NCI-H146 treated with DMSO at 0.1 percent for 48 hours (cell line): ENCODE measurements around the gene TRAF3.

Experiments used
- DNase-seq: peaks from one replicate; lab custom pipeline; 2025; ENCODE audit not compliant: unreplicated experiment; lab: John Stamatoyannopoulos, UW

Gene TRAF3

GRCh38 chr14:102905116-102906108 lies 128.2 kb downstream of the TRAF3 start:
- DNase-seq: no peak

GRCh38 chr14:102906616-102907302 lies 129.5 kb downstream of the TRAF3 start:
- DNase-seq: no peak

- no peak for DNase-seq
Observed at GRCh38 chr14:102907303-102907844, 130.1 kb downstream of the TRAF3 start.

- no peak for DNase-seq
Observed at GRCh38 chr14:102907980-102908730, 130.9 kb downstream of the TRAF3 start.

DNA sequence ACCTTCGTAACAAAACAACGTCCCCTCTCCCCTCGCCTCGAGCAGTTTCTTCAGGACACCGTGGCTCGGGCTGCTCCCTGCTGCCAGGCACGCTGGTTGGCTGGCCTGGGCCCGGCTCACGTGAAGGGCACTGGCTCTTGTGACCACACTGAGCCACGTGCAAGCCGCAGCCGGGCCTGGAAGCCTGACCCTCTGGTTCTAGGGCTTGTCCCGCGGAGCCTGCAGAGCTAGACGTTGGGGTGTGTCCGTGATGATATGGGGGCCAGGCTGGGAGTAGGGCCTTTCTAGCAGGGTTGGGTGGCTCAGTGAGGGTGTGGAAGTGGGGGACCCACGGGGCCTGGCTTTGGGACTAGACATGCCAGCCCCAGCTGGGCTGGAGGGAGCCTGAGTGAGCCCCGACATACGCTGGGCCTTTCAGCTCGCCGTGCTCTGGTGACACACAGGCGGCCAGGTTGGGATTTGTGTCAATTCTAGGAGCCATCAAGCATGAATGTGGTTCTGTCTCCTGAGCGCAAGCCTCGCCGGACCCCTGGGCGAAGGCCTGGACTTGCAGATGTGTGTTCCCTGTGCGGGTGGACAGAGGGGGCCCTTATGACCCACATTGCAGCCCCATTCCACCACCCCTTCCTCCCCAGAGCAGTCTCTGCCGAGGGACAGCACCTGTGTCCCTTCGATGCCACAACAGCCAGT lies 131.7 kb downstream of the TRAF3 start:
- DNase-seq: no peak

- no peak for DNase-seq
Observed at GRCh38 chr14:102909462-102909861, 132.2 kb downstream of the TRAF3 start.

GRCh38 chr14:102909911-102910310 lies 132.7 kb downstream of the TRAF3 start:
- no peak for DNase-seq

DNA sequence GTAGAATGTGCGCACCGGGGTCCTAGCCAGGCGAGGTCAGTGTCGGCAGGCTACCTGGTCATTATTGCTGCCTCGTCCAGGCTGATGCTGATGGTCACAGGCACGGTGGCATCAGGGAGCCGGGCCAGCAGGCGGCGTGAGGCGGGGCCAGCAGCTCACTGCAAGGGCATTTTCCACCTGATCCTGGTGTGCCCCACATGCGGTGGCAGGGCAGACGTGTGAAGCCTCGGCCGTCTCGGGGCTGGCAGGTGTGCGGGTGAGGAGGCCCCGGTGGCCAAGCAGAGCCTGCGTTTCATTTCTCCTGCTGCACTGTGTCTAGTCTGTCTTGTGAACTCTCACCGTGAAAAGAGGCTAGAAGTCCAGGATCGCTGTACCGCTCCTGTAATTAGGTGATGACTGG lies 133.2 kb downstream of the TRAF3 start:
- no peak for DNase-seq

GRCh38 chr14:102911541-102911951 lies 134.3 kb downstream of the TRAF3 start:
- no peak for DNase-seq

DNA sequence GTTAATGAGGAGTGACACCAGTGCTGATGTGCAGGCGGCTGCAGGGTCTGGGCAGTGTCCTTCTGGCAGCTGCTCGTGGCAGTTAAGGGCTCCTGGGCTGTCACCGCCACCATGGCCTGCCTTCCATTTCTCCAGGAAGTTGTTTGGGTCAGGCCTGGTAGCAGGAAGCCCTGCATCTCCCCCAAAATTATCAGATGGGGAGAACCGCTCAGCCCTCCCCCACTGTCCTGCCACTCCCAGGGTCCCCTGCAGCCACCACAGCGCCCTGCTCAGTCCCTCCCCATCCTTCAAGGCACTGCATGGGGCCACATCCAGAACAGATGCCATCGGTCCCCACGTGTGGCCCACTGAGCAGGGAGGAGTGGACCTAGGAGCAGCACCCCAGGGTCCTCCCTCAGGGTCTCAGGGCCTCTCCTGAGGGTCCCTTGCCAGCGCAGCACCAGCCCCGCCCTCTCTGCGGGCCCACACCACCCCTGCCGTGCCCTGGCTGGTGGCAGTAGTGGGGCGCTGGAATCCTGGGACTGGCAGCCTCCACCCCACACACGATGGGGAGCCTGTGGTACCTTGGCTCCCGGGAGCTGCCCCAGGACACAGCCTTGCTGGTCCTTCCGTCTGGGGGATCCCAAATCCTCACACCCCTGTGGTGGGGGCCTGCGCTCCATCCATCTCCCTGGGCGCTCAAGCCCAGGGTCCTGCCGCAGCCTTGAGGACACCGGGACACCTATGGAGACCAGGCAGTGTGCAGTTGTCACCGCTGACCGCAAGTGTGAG lies 134.9 kb downstream of the TRAF3 start:
- DNase-seq: no peak

GRCh38 chr14:102913341-102914211 lies 136.3 kb downstream of the TRAF3 start:
- DNase-seq: no peak

DNA sequence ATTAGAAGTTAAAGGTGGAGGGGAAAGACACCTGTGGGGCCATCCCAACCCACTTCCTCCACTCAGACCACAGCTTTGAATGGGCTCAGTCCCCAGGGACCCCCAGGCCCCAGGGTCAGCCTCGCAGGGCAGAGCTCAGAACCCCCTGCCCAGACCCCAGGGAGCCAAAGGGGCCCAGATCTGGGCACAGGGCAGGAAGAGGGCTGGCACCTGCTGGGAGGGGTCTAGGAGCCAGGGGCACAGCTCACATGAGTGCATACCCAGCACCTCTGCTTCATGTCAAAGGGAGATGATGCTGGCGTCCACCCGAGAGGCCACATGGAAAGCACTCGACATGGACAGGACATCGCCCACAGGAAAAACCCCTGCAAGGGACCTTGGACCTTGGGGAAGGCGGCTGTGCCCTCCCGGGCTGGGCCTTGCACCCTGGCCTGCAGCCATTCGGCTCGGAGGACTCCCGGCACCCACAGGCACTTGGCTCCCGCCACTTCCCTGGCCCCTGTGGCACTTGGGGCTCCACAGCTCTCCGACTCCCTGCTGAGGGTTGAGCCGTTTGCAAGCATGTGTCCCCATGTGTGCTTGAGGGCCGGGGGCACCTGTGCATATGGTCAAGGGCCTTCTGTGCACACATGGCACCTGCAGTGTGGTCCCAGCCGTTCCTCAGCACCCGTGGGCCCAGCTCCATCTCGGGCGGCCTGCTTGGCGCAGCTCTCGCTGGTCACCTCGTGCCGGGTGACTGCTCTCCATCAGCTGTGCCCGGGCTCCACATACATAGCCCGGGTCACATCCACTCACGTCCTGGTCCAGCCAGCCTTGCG lies 137.4 kb downstream of the TRAF3 start:
- no peak for DNase-seq

DNA sequence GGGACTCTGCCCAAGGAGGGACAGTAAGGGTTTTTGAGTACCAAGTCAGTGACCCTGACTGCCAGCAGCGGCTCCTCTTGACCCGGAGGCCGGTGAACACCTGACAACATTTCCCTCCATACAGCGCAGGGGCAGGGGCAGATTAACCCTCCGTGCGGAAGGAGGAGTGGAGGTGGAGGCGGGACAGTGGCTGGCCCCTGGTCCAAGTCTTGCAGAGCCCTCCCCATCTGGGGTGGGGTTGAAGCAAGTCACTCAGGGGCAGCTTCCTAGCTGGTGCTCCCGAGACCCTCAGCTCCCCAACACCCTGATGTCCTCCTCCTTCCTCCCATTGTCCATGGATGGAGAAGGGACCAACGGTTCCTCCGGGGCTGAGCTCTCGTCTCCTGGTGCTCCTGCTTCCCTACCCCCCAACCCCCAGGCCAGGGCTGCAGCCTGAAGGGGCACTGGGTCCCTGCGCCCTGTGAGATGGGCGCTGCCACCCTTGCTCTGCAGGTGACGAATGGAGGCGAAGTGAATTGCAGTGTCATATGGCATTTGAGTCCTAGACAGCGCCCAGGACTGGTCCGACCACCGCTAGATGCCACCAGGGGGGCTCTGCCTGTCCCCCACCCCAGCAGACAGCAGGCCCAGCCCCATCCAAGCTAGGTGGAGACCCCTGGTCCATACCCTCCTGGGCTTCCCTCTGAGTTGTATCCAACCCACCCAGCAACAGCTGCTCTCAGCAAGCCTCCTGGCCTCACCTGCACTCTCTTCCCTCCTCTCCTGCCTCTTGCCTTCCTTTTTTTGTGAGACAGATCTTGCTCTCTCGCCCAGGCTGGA lies 138.3 kb downstream of the TRAF3 start:
- no peak for DNase-seq

DNA sequence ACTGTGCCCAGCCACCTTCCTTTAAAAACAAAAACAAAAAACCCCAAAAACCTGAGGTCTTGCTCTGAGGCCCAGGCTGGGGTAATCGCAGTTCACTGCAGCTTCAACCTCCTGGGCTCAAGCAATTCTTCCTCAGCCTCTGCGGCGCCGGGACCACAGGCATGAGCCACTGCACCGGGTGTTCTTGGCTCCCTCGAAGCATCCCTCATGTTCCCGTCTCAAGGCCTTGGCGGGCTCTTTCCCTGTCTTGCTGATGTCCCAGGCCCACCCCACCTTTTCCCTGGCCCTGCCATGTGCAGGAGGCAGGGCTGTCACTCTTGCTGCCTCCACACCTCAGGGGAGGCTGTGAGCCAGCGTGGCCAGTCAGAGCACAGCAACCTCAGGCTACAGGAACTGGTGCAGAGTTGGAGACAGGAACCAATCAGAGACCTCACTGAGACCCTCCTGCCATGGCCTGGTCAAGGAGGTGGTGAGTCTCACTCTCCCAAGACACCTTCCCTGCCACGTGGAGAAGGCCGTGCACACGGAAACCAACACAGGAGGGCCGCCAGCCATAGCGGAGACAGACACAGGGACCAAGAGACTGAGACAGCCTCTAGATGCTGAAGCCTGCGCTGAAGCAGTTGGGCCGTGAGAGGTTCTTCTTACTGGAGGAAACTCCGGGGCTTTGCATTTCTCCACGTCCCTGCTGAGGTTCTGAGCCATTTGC lies 139.3 kb downstream of the TRAF3 start:
- no peak for DNase-seq

DNA sequence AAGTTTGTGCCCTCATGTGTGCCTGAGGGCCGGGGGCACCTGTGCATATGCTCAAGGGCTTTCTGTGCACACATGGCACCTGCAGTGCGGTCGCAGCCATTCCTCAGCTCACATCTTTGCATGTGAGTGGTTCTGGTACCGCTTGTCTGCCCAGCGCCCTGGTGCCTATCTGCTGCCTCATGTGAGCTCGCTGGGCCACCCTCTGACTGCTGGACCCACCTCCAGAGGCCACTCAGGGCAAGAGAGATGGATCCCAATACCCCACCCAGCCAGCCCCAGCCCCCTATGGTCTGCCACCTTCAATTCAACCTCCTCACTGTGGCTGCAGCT lies 139.8 kb downstream of the TRAF3 start:
- DNase-seq: no peak

GRCh38 chr14:102917469-102918211 lies 140.4 kb downstream of the TRAF3 start:
- peak; percentile 9 for DNase-seq
